ENCODE measurements around the gene DAG1.

The DAG1 gene

DNA sequence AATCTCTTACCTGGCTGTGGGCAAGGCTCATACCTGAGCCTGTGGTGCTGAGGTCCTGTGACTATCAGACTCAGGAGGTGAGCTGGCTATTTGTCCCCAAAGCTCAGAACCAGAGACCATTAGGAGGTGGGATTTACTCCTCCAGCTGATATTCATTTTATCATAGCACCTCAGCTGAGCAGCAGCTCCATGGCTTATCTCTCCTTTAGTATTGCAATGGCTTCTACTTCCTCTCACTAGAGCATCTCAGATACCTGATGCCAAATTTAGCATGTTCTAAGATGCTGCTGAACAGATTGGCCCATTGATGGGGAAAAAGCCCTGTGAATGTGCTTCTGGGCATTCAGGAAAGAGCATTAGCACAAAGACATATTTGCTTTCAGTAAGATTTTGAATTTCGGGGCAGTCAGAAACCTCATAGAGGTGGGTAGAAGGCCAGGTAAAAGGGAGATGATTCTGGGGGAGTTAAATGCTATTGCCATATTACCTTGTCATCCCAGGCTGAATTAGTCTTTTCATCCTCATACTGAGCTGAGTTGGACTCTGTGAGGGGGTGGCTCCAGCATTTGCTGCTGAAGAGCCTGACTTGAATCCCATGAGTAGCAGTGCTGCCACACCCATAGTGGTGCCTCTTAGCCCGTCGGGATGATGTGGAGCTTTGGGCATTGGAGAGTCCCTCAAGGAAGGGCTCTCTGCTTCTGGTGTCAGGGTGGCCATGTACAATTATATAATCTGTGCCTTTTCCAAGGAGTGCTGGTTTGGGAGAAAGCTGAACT, 86.6 kb downstream of the DAG1 start:
- no peak for DNase-seq

- no peak for DNase-seq
Observed at GRCh38 chr3:49563040-49563578, 93.0 kb downstream of the DAG1 start.

- no peak for DNase-seq
Observed at GRCh38 chr3:49563766-49564165, 93.7 kb downstream of the DAG1 start.

GRCh38 chr3:49566312-49566711, 96.2 kb downstream of the DAG1 start:
- no peak for DNase-seq

GRCh38 chr3:49567406-49567805, 97.3 kb downstream of the DAG1 start:
- DNase-seq = no peak

DNA sequence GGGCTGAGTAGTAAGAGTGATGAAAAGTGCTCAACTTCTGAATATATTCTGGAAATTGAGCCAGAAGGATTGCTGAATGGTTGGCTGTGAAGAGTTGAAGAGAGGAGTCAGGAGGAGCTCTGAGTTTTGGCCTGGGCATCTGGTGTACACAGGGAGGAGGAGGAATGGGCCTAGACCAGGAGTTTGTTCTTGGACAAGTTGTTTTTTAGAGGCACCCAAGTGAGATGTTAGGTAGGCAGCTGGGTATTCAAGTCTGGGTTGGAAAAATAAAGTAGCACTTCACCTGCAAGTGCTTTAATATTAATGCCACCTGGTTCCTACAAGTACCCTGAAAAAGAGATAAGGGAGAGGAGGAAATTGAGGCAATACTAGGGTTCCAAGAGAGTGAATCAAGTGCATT, 98.9 kb downstream of the DAG1 start:
- no peak for DNase-seq

GRCh38 chr3:49570028-49570654, 100.1 kb downstream of the DAG1 start:
- DNase-seq = no peak

DNA sequence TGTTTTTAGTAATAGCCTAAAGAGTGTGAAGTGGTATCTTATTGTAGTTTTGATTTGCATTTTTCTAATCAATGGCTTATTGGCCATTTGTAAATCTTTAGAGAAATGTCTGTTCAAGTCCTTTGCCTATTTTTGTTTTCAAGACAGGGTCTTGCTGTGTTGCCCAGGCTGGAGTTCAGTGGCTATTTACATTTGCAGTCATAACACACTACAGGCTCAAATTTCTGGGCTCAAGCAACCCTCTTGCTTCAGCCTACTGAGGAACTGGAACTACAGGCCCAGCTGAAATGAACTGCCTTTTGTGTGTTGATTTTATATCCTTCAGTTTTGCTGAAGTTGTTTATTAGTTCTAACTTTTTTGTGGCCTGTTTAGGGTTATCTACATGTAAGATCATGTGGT, 112.1 kb downstream of the DAG1 start:
- no peak for DNase-seq

Data from SIG-M5 (cell line).